ENCODE data around the gene CASTOR2.
A peak's percentile ranks its signal among the peaks of the same experiment; 100 is the strongest.
"Not testable (repeated sequence)": the region's sequence is repeated elsewhere in the genome, so short reads cannot be mapped to it uniquely, and the experiment has no call there.

The CASTOR2 gene

DNA sequence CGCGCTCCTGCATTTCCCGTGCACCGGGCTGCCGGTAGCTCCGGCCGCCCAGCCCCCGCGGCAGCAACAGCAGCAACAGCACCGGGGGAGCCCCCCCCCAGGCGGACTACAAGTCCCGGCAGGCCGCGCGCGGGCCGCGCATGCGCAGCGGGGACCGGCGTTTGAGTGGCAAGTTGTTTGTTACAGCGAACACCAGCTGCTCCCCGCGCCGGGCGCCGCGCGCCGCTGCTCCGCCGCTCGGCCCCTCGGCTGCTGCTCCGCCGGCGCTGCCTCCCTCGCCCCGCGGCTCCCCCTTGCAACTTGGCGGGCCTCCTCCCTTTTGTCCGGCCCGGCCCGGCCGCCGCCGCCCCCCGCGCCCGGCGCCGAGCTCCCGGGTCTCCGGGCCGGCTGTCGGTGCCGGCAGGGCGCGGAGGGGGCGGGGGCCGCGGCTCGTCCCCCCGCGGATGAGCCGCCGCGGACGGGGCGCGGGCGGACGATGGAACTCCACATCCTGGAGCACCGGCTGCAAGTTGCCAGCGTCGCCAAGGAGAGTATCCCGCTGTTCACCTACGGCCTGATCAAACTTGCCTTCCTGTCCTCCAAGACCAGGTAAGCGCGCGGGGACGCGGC is at the start of gene CASTOR2:
Gene CASTOR2, plus strand, starts transcription at position 195 of the 609 bp plus-strand sequence. Its CDS starts 281 bp downstream, at position 476.
- DNase-seq = peak; percentile 2

GRCh38 chr7:74922321-74922890 is 42.1 kb upstream of the CASTOR2 start:
- not testable (repeated sequence) for DNase-seq

GRCh38 chr7:74923644-74924043 is 40.9 kb upstream of the CASTOR2 start:
- DNase-seq = not testable (repeated sequence)

GRCh38 chr7:74926968-74927367 is 37.5 kb upstream of the CASTOR2 start:
- not testable (repeated sequence) for DNase-seq

DNA sequence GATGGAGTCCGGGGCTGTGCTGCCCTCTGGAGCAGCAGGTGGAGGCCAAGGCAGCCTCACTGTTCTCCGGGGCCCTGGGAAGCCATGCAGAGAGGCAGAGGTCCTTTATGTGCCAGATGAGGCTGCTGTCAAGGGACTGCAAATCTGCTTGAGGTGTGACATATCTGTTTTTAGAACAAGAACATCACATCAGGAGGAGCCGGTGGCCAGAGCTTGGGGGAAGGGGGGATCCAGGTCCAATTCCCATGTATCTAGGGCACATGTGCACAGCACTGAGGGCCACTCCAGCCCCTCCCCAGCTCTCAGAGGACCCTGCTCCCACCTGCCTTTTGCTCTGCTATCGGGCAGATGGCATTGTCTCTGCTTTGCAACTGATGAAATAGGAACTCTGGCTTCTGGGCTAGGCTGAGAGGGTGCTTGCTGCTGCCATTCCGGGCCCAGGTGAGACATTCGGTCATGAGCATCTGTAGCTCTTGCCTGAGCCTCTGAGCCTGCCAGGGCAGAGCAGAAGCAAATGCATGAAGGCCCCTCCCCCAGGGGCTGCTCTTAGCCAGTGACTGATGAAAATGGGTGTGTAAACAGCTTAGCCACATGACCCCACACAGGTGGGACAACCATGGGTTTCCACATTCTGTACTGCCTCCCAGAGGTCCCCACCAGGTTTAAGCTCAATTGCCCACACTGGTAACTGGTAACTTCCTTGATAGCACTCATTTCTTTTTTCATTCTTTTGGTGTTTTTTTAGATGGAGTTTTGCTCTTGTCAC is 32.8 kb upstream of the CASTOR2 start:
- DNase-seq = not testable (repeated sequence)

- not testable (repeated sequence) for DNase-seq
Measured at GRCh38 chr7:74939429-74939828, 25.1 kb upstream of the CASTOR2 start.

GRCh38 chr7:74941302-74942069 is 23.0 kb upstream of the CASTOR2 start:
- DNase-seq = not testable (repeated sequence)

GRCh38 chr7:74943923-74944322 is 20.6 kb upstream of the CASTOR2 start:
- DNase-seq = not testable (repeated sequence)

- not testable (repeated sequence) for DNase-seq
Measured at GRCh38 chr7:74947741-74948140, 16.8 kb upstream of the CASTOR2 start.

GRCh38 chr7:74953774-74954173 is 10.7 kb upstream of the CASTOR2 start:
- DNase-seq = not testable (repeated sequence)

- DNase-seq = not testable (repeated sequence)
Measured at GRCh38 chr7:74958328-74958727, 6.2 kb upstream of the CASTOR2 start.

GRCh38 chr7:74963704-74964510 is 598 bp upstream of the CASTOR2 start:
- DNase-seq = not testable (repeated sequence)

GRCh38 chr7:74966208-74966854 is 1.8 kb downstream of the CASTOR2 start:
- DNase-seq = not testable (repeated sequence)

- DNase-seq = not testable (repeated sequence)
Measured at GRCh38 chr7:74966909-74967308, 2.4 kb downstream of the CASTOR2 start.

DNA sequence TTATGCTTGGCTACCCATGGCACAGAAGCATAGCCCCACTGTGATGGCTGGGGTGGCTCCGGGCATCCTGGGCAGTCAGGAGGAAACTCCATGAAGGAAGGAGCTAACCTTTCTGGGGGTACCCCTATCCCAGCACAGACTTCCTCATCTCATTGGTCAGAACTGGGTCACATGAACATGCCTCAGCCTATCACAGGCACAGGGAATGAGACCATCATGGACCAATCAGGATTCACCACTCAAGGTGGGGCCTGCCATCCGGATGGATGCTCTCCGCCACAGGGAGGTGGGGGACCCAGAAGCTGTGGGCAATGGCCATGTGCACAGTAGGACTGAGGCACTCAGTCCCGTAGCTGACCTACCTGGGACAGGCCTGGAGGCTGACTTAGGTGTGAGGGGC is 6.9 kb downstream of the CASTOR2 start:
- DNase-seq = not testable (repeated sequence)

GRCh38 chr7:74972377-74972776 is 7.9 kb downstream of the CASTOR2 start:
- not testable (repeated sequence) for DNase-seq

DNA sequence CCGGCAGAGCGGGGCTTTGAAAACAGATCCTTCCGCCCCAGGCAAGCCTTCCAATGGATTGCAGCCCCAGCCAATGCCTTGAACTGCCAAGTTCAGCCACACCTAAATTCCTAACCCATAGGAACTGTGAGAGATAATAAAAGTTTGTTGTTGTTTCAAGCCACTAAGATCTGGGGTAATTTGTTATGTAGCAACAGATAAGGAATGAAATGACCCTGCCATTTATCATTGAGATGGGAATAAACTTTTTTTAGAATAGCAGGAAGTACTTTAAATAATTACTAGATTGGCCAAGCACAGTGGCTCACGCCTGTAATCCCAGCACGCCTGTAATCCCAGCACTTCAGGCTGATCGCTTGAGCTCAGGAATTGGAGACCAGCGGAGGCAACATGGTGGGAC is 11.5 kb downstream of the CASTOR2 start:
- DNase-seq = not testable (repeated sequence)

GRCh38 chr7:74977523-74977922 is 13.0 kb downstream of the CASTOR2 start:
- not testable (repeated sequence) for DNase-seq

DNA sequence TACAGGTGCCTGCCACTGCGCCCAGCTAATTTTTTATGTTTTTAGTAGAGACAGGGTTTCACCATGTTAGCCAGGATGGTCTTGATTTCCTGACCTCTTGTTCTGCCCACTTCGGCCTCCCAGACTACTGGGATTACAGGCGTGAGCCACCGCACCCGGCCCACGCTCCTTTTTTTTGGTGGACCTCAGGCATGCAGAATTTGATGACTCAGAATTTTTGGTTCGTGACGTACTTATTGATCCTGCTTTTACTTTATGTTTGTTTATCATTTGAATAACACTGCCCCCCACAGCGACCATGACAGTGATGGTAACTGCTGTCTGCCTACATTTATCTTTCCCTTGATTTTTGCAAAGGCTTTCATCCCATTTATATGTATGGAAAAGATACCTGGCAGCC is 23.9 kb downstream of the CASTOR2 start:
- not testable (repeated sequence) for DNase-seq

DNA sequence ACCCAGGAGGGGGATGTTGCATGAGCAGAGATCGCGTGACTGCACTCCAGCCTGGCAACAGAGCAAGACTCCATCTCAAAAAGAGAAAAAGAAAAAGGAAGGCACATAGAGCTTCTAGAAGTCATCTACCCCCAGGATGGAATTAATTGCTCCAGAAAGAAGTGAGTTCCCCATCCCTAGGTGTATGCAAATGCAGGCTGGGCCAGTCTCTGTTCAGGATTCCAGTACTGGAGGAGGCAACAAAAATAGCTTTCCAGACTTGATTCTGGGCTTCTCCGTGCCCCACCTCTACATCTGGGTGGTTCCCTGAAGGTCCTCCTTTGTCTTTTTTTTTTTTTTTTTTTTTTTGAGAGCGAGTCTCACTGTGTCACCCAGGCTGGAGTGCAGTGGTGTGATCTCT is 28.6 kb downstream of the CASTOR2 start:
- no peak for DNase-seq

DNA sequence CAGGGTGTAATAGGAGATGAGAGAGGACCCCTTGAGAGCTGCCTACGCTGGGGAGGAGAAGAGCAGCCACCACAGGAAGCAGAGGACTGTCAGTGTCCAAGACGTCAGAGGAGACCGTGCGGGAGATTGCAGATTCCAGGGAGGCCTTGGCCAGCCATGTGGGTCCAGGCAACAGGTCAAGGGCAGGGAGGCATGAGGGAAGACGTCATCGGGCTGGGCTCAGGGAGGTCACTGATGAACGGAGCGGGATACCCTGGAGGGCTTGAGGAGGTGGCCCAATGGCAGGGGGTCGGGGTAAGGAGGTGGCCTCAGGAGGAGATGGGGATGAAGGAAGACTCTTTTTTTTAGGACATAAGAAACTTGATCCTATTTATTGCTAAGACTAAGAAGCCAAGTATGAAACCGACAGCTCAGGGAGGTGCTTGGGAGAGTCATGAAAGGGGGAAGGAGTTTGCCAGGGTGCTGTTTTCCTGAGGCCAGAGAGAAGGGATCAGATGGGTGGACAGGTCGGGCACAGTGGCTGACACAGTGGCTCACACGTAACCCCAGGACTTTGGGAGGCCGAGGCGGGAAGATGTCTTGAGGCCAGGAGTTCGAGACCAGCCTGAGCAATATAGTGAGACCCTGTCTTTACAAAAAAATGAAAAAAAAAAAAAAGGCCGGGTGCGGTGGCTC is 30.5 kb downstream of the CASTOR2 start:
- DNase-seq = not testable (repeated sequence)

Data from NCI-H1436 treated with DMSO at 0.1 percent for 48 hours (cell line).